GM12878 (cell line): ENCODE measurements around the gene SELENBP1.

Source experiments
- CTCF ChIP-seq, 3 experiments: IDR thresholded peaks in 2 of 3; conservative IDR thresholded peaks in 1 of 3; 2 replicates each; pipeline ENCODE4 v1.5.1; 2011; ENCODE audit warnings: low read depth in 3 of 3, low read length in 3 of 3, mild to moderate bottlenecking in 3 of 3, control low read depth in 2 of 3, moderate library complexity in 2 of 3, inconsistent platforms in 1 of 3, mixed read lengths in 1 of 3; ENCODE audit not compliant: control insufficient read depth in 2 of 3, insufficient read depth in 1 of 3; ENCODE audit errors: extremely low read depth in 1 of 3
- EP300 ChIP-seq, 2 experiments: fragments of 150-350 bp in 1 of 2; IDR thresholded peaks; 2 replicates each; pipeline ENCODE4 v1.6.1; 2011 to 2012; ENCODE audit warnings: low read depth in 2 of 2, low read length in 2 of 2, borderline replicate concordance in 1 of 2, improper control_type of control experiment in 1 of 2, inconsistent platforms in 1 of 2; ENCODE audit not compliant: control insufficient read depth in 1 of 2
- FOXM1 ChIP-seq: IDR thresholded peaks from 2 replicates; pipeline ENCODE4 v1.6.1; 2012; ENCODE audit warnings: low read depth, mild to moderate bottlenecking, inconsistent platforms, low read length, moderate library complexity
- KDM1A ChIP-seq: fragments of 200-600 bp; sonication (generic); IDR thresholded peaks from 2 replicates; pipeline ENCODE4 v1.6.1; 2016; ENCODE audit warnings: borderline replicate concordance
- MXI1 ChIP-seq: fragments of 150-350 bp; IDR thresholded peaks from 2 replicates; pipeline ENCODE4 v1.6.1; 2011; ENCODE audit warnings: low read depth, mild to moderate bottlenecking, inconsistent platforms, low read length, improper control_type of control experiment
- SP1 ChIP-seq: IDR thresholded peaks from one replicate; pipeline ENCODE4 v1.6.1; 2011; ENCODE audit warnings: low read depth, low read length
- TAF1 ChIP-seq: IDR thresholded peaks from 2 replicates; pipeline ENCODE4 v1.6.1; 2011; ENCODE audit warnings: mild to moderate bottlenecking, low read depth, low read length, borderline replicate concordance

GRCh38 chr1:151342569-151342968 is 29.9 kb downstream of the SELENBP1 start:
- no peak for TF ChIP-seq CTCF (IDR thresholded peaks at IDR 0.05 in 2 of 3, conservative IDR thresholded peaks at IDR 0.05 in 1 of 3; ENCODE audit: control insufficient read depth in 2 of 3, extremely low read depth in 1 of 3, insufficient read depth in 1 of 3, low read depth in 3 of 3, low read length in 3 of 3)
- TF ChIP-seq FOXM1 = no peak
- TF ChIP-seq SP1 = no peak
- TF ChIP-seq TAF1 = no peak
- TF ChIP-seq KDM1A = no peak
- TF ChIP-seq EP300 (IDR thresholded peaks at IDR 0.05; ENCODE audit: borderline replicate concordance in 1 of 2, control insufficient read depth in 1 of 2, low read depth in 2 of 2, low read length in 2 of 2) = no peak
- no peak for TF ChIP-seq MXI1
